K562 (cell line): ENCODE measurements around the gene PRKCE.

Source experiments
- ATF3 ChIP-seq, 2 experiments: fragments of 450-650 bp in 1 of 2; sonication (generic) in 1 of 2; formaldehyde crosslinking in 1 of 2; IDR thresholded peaks in 1 of 2; conservative IDR thresholded peaks in 1 of 2; 2 replicates each; pipeline versions ENCODE4 v1.6.1 to v1.8.1; 2016 to 2023; ENCODE audit warnings: mild to moderate bottlenecking in 2 of 2, moderate library complexity in 2 of 2, inconsistent platforms in 1 of 2, missing genetic modification reagents in 1 of 2
- CTCF ChIP-seq, 3 experiments: IDR thresholded peaks in 2 of 3; conservative IDR thresholded peaks in 1 of 3; 2 replicates each; pipeline ENCODE4 v1.5.1; 2011 to 2012; ENCODE audit warnings: low read length in 3 of 3, mild to moderate bottlenecking in 3 of 3, control low read depth in 2 of 3, improper control_type of control experiment in 1 of 3, inconsistent platforms in 1 of 3, low read depth in 1 of 3, mixed read lengths in 1 of 3, moderate library complexity in 1 of 3; ENCODE audit not compliant: insufficient read depth in 2 of 3
- DIDO1 ChIP-seq: fragments of 450-650 bp; IDR thresholded peaks from 2 replicates; pipeline ENCODE4 v1.6.1; 2016; ENCODE audit warnings: low read depth, missing biosample characterization, missing genetic modification characterization
- EZH2 ChIP-seq: IDR thresholded peaks from 2 replicates; pipeline ENCODE4 v1.6.1; 2012; ENCODE audit warnings: low read depth, mild to moderate bottlenecking, inconsistent platforms, low read length, borderline replicate concordance
- FOSL1 ChIP-seq: fragments of 200-800 bp; sonication (Bioruptor generic); conservative IDR thresholded peaks from 2 replicates; pipeline ENCODE4 v1.6.1; 2016; ENCODE audit warnings: missing genetic modification characterization, missing compliant biosample characterization
- GABPA ChIP-seq: fragments of 200-800 bp; sonication (Bioruptor generic); conservative IDR thresholded peaks from 2 replicates; pipeline ENCODE4 v1.6.1; 2016; ENCODE audit warnings: low read depth, missing genetic modification characterization, missing compliant biosample characterization
- MBD1 ChIP-seq: fragments of 250-450 bp; sonication (Bioruptor Pico); IDR thresholded peaks from 2 replicates; pipeline ENCODE4 v1.8.0; 2022; ENCODE audit warnings: inconsistent platforms
- MYC ChIP-seq, 2 experiments: fragments of 250-450 bp in 1 of 2; sonication (Bioruptor Pico) in 1 of 2; IDR thresholded peaks; 2 replicates each; pipeline versions ENCODE4 v1.5.1 to v1.6.1; 2012 to 2021; ENCODE audit warnings: low read depth in 2 of 2, borderline replicate concordance in 1 of 2, improper control_type of control experiment in 1 of 2, low read length in 1 of 2, mild to moderate bottlenecking in 1 of 2, moderate library complexity in 1 of 2
- POLR2A ChIP-seq: fragments of 450-650 bp; conservative IDR thresholded peaks from 2 replicates; pipeline ENCODE4 v1.6.1; 2016
- POLR2AphosphoS5 ChIP-seq: IDR thresholded peaks from 2 replicates; pipeline ENCODE4 v1.6.1; 2011; ENCODE audit warnings: mild to moderate bottlenecking, low read depth, low read length, moderate library complexity; ENCODE audit not compliant: control insufficient read depth, insufficient read depth
- PRDM10 ChIP-seq: fragments of 450-650 bp; IDR thresholded peaks from 2 replicates; pipeline ENCODE4 v1.6.1; 2018; ENCODE audit not compliant: partially characterized antibody
- RNF2 ChIP-seq: sonication (generic); IDR thresholded peaks from 2 replicates; pipeline ENCODE4 v1.6.1; 2016
- STAT5A ChIP-seq: IDR thresholded peaks from 2 replicates; pipeline ENCODE4 v1.6.1; 2012; ENCODE audit warnings: low read length, inconsistent platforms, borderline replicate concordance
- ZNF507 ChIP-seq: conservative IDR thresholded peaks from 2 replicates; pipeline ENCODE4 v1.6.1; 2017; ENCODE audit warnings: missing genetic modification characterization, missing compliant biosample characterization

GRCh38 chr2:45932278-45932975 lies 281.0 kb downstream of the PRKCE start:
- no peak for TF ChIP-seq EZH2
- no peak for TF ChIP-seq ATF3 (IDR thresholded peaks at IDR 0.05)
- TF ChIP-seq ATF3 (CRISPR knock-in tag; conservative IDR thresholded peaks at IDR 0.05): no peak
- no peak for TF ChIP-seq PRDM10
- no peak for TF ChIP-seq CTCF (IDR thresholded peaks at IDR 0.05 in 2 of 3, conservative IDR thresholded peaks at IDR 0.05 in 1 of 3; ENCODE audit: insufficient read depth in 2 of 3, low read depth in 1 of 3, low read length in 3 of 3)
- TF ChIP-seq DIDO1: no peak
- no peak for TF ChIP-seq MBD1 (CRISPR knock-in tag)
- no peak for TF ChIP-seq GABPA (tag)
- no peak for TF ChIP-seq MYC (IDR thresholded peaks at IDR 0.05; ENCODE audit: low read depth, low read length)
- TF ChIP-seq MYC (CRISPR knock-in tag; IDR thresholded peaks at IDR 0.05; ENCODE audit: borderline replicate concordance, low read depth): no peak
- no peak for TF ChIP-seq ZNF507 (tag)
- no peak for TF ChIP-seq FOSL1
- TF ChIP-seq POLR2AphosphoS5: no peak
- TF ChIP-seq POLR2A: no peak
- no peak for TF ChIP-seq STAT5A
- no peak for TF ChIP-seq RNF2
